Gastrocnemius medialis (tissue), 4 donors: ENCODE data around the gene NRARP. TPM values are rescaled to one million over a fixed set of nuclear protein-coding genes. Genes with fewer than 3 reads are reported as not detected.
A peak's percentile ranks its signal among the peaks of the same experiment; 100 is the strongest.

Experiments
- ATAC-seq, 2 donors: fragments of 150-250 bp; one replicate each; pipeline ENCODE4 v1.9.1; 2016
- DNase-seq, 2 donors: peaks; one replicate each; pipeline ENCODE4 v3.0.0-alpha.2; 2019
- H3K27ac ChIP-seq, 4 donors: fragments of 200-600 bp; sonication (generic); 1 replicate in 1 of 4; 2 replicates in 3 of 4; pipeline ENCODE4 v1.5.1; 2016 to 2018; ENCODE audit warnings: mild to moderate bottlenecking in 2 of 4, moderate library complexity in 1 of 4
- H3K27me3 ChIP-seq, 3 donors: fragments of 200-600 bp; sonication (generic) in 2 of 3; 1 replicate in 1 of 3; 2 replicates in 2 of 3; pipeline versions ENCODE4 v1.5.1 to v1.6.0; 2016 to 2019; ENCODE audit warnings: mild to moderate bottlenecking in 1 of 3, moderate library complexity in 1 of 3
- H3K36me3 ChIP-seq, 2 donors: fragments of 200-600 bp; sonication (generic) in 1 of 2; one replicate each; pipeline ENCODE4 v1.5.1; 2017 to 2018
- H3K4me1 ChIP-seq, 2 donors: fragments of 200-600 bp; sonication (generic) in 1 of 2; one replicate each; pipeline ENCODE4 v1.5.1; 2016 to 2017; ENCODE audit warnings: mild to moderate bottlenecking in 2 of 2
- H3K4me3 ChIP-seq, 4 donors: fragments of 200-600 bp; sonication (generic) in 3 of 4; 1 replicate in 1 of 4; 2 replicates in 3 of 4; pipeline ENCODE4 v1.5.1; 2016 to 2019; ENCODE audit warnings: mild to moderate bottlenecking in 2 of 4
- H3K9me3 ChIP-seq, 3 donors: fragments of 200-600 bp; sonication (generic) in 2 of 3; 1 replicate in 1 of 3; 2 replicates in 2 of 3; pipeline ENCODE4 v1.5.1; 2016 to 2019
- POLR2A ChIP-seq, 2 donors: fragments of 450-650 bp; IDR thresholded peaks; one replicate each; pipeline ENCODE4 v1.6.1; 2017; ENCODE audit warnings: antibody characterized with exemption in 2 of 2, mild to moderate bottlenecking in 2 of 2, moderate library complexity in 2 of 2
- in situ Hi-C, 4 donors: fragments of 200-750 bp; cut with MboI; loops; one replicate each; pipeline versions ENCODE4 v1.15.0 to v1.8.0; 2017; ENCODE audit warnings: low sequenced_read_pairs in 4 of 4
- intact Hi-C: fragments of 100-400 bp; cut with DNase I; formaldehyde crosslinking; loops from one replicate; pipeline ENCODE4 v1.15.1; 2023; ENCODE audit warnings: low total_unique reads
- total RNA-seq, 4 donors: library from RNA; depleted of rRNA; stranded (reverse); fragments of >200 nt; gene quantifications; one replicate each; pipeline versions ENCODE4 v1.1.0 to v1.2.3, GENCODE V29; 2016
- TF ChIP-seq, protein P1 (sequence below), 5 experiments: fragments of 450-650 bp in 3 of 5; fragments of 200-600 bp in 2 of 5; sonication (generic) in 2 of 5; IDR thresholded peaks in 4 of 5; conservative IDR thresholded peaks in 1 of 5; 1 replicate in 4 of 5; 2 replicates in 1 of 5; pipeline ENCODE4 v1.5.1; 2016 to 2019; ENCODE audit warnings: antibody characterized with exemption in 5 of 5, mild to moderate bottlenecking in 3 of 5, moderate library complexity in 3 of 5

The NRARP gene
- total RNA-seq, 4 donors from 2014 or later: 1.9 to 5.4 (median 3.4) TPM

DNA sequence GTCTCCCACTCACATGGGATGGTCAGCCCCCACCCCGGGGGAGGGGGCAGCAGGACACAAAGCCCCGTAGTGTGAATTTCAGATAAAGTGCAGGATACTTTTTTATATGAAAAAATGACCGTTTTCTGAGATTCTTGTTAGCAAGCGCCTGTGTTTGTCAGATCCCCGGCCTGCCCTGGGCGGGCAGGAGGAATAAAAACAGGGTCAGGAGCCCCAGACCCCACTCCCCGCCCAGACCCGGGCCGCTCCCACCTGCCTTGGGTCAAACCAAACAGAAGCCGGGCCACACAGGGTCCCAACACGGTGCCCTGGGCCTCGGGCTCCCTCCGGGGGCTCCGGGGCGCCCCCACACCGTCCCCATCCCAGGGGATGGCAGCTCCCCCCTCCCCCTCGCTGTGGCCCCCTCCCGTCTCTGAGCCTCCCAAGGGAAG lies 13.5 kb upstream of the NRARP start:
- peak overlapping the region; percentile 41 to 68 (median 52) for H3K27ac ChIP-seq
- no peak for DNase-seq
- intact Hi-C loops: no loop called here

GRCh38 chr9:137314561-137315560 lies 12.8 kb upstream of the NRARP start:
- ATAC-seq: no peak
- Histone ChIP-seq H3K27ac (peak overlapping the region; percentile 41 to 68 (median 52)), H3K4me3 (no peak overlapping the region), H3K27me3 (peaks cover 12 to 21% (median 14%) of the 10 kb centered on the region in 3 donors), H3K36me3 (no peaks in the 10 kb centered on the region), H3K9me3 (no peaks in the 10 kb centered on the region), H3K4me1 (peaks cover 0 to 6% of the 10 kb centered on the region in 2 donors)
- DNase-seq: no peak
- intact Hi-C loops (no loop called here), in situ Hi-C loops (no loop called here)
- TF ChIP-seq, protein P1, sequence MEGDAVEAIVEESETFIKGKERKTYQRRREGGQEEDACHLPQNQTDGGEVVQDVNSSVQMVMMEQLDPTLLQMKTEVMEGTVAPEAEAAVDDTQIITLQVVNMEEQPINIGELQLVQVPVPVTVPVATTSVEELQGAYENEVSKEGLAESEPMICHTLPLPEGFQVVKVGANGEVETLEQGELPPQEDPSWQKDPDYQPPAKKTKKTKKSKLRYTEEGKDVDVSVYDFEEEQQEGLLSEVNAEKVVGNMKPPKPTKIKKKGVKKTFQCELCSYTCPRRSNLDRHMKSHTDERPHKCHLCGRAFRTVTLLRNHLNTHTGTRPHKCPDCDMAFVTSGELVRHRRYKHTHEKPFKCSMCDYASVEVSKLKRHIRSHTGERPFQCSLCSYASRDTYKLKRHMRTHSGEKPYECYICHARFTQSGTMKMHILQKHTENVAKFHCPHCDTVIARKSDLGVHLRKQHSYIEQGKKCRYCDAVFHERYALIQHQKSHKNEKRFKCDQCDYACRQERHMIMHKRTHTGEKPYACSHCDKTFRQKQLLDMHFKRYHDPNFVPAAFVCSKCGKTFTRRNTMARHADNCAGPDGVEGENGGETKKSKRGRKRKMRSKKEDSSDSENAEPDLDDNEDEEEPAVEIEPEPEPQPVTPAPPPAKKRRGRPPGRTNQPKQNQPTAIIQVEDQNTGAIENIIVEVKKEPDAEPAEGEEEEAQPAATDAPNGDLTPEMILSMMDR (IDR thresholded peaks at IDR 0.05 in 4 of 5, conservative IDR thresholded peaks at IDR 0.05 in 1 of 5): no peak
- no peak for TF ChIP-seq POLR2A (IDR thresholded peaks at IDR 0.05)

More for the DNA sequence above, 13.5 kb upstream of the NRARP start:
- in situ Hi-C loops: no loop called here
- peaks cover 0 to 6% of the 10 kb centered on the region in 2 donors for H3K4me1 ChIP-seq
- no peaks in the 10 kb centered on the region for H3K9me3 ChIP-seq
- TF ChIP-seq POLR2A (IDR thresholded peaks at IDR 0.05): no peak
- TF ChIP-seq, protein P1 (IDR thresholded peaks at IDR 0.05 in 4 of 5, conservative IDR thresholded peaks at IDR 0.05 in 1 of 5): no peak
- ATAC-seq: no peak
- H3K27me3 ChIP-seq: peaks cover 12 to 21% (median 14%) of the 10 kb centered on the region in 3 donors
- H3K4me3 ChIP-seq: peak overlapping the region in 1 of 4 donors; percentile 44
- H3K36me3 ChIP-seq: no peaks in the 10 kb centered on the region

DNA sequence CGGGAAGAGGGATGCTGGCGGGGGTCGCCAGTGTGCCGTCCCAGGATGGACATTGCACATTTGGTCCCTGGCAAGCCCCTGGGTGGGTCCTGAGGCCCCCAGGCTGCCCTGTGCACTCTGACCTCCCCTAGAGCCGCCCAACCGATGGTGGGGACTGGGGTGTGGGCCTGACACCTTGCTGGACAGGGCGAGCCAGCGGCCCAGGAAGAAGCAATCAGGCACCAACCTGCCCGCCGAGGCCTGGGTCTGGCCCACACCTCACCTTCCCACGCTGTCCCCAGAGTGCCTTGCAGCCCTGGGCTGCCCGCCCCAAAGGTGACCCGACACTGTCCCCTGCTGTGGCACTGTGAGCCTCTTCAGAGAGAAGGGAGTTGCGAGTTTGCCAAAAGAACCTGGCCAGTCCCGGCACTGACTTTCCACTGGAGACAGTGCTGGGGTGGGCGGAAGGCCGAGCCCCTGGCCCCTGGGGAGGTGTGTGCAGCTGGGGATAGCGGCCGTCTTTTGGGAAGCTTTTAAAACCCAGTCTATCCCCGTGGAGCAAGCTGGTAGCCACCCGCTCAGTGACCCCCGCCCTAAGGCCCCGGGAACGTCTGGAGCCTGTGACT lies 12.0 kb upstream of the NRARP start:
- in situ Hi-C loops: no loop called here
- Histone ChIP-seq H3K27ac (peak overlapping the region in 3 of 4 donors; percentile 20 to 68 (median 41)), H3K4me3 (no peak overlapping the region), H3K9me3 (no peaks in the 10 kb centered on the region), H3K27me3 (peaks cover 12 to 25% (median 22%) of the 10 kb centered on the region in 3 donors), H3K4me1 (peaks cover 0 to 6% of the 10 kb centered on the region in 2 donors), H3K36me3 (no peaks in the 10 kb centered on the region)
- TF ChIP-seq POLR2A (IDR thresholded peaks at IDR 0.05): no peak
- TF ChIP-seq, protein P1 (IDR thresholded peaks at IDR 0.05 in 4 of 5, conservative IDR thresholded peaks at IDR 0.05 in 1 of 5): peak in 1 of 5 experiments; percentile 39
- DNase-seq (no peak), ATAC-seq (no peak)
- intact Hi-C loops: no loop called here

- TF ChIP-seq, protein P1 (IDR thresholded peaks at IDR 0.05 in 4 of 5, conservative IDR thresholded peaks at IDR 0.05 in 1 of 5): no peak
- no peak for TF ChIP-seq POLR2A (IDR thresholded peaks at IDR 0.05)
Measured at GRCh38 chr9:137313326-137313936, 11.4 kb upstream of the NRARP start.

More at GRCh38 chr9:137313326-137313936, 11.4 kb upstream of the NRARP start:
- intact Hi-C loops: no loop called here
- H3K36me3 ChIP-seq: no peaks in the 10 kb centered on the region
- H3K4me3 ChIP-seq: no peak overlapping the region
- peaks cover 12 to 29% (median 25%) of the 10 kb centered on the region in 3 donors for H3K27me3 ChIP-seq
- peaks cover 0 to 6% of the 10 kb centered on the region in 2 donors for H3K4me1 ChIP-seq
- no peak overlapping the region for H3K27ac ChIP-seq
- H3K9me3 ChIP-seq: no peaks in the 10 kb centered on the region
- in situ Hi-C loops: no loop called here
- ATAC-seq: no peak
- DNase-seq: no peak
